ENCODE results near the gene ZNF576.

ZNF576 gene

DNA sequence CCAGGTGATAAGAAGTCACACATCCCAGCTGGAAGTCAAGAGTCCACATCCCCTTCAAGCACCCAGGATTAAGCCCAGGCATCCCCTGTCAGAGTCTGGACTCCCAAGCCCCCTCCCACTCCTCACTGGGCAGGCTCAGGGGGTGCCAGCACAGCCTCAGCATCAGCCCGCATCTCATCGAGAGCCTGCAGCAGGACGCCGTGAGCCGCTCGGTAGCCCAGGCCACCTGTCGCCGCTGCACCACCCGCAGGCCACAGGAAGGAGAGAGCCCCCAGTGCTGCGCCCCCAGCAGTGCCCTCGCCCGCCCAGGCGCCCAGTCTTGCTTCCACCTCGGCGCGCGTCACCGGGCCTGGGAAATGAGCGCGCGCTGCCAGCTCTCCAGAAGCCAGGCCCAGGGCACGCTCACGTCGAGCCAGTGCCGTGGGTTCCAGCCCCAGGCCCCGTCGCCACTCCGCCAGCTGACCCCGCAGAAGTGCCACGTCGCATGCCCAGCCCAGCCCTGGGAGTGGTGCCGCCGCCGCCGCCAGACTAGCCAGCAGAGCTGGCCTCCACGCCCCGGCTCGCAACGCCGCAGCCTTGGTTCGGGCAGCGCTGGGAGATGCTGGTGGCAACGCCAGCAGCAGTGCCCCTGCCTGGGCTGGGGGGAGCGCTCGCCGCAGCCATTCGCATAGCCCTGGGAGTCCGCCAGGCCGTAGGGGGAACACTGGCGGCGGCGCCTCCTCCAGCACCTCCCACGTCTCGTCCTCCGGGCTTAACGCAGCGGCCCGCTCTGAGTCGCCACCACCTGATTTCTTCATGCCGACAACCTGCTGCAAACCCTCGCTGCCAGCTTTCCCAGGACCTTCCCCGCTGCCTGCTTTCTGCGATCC lies 4.3 kb upstream of the ZNF576 start:
- no peaks in the 10 kb centered on the region for H4K20me1 ChIP-seq (ENCODE audit: low read depth, low read length)
- no peaks in the 10 kb centered on the region for H3K36me3 ChIP-seq (ENCODE audit: low read length)
- H3K27ac ChIP-seq (ENCODE audit: low read depth, low read length): no peak overlapping the region
- TF ChIP-seq EZH2phosphoT487 (conservative IDR thresholded peaks at IDR 0.05; ENCODE audit: low read length): no peak
- TF ChIP-seq, protein P1, sequence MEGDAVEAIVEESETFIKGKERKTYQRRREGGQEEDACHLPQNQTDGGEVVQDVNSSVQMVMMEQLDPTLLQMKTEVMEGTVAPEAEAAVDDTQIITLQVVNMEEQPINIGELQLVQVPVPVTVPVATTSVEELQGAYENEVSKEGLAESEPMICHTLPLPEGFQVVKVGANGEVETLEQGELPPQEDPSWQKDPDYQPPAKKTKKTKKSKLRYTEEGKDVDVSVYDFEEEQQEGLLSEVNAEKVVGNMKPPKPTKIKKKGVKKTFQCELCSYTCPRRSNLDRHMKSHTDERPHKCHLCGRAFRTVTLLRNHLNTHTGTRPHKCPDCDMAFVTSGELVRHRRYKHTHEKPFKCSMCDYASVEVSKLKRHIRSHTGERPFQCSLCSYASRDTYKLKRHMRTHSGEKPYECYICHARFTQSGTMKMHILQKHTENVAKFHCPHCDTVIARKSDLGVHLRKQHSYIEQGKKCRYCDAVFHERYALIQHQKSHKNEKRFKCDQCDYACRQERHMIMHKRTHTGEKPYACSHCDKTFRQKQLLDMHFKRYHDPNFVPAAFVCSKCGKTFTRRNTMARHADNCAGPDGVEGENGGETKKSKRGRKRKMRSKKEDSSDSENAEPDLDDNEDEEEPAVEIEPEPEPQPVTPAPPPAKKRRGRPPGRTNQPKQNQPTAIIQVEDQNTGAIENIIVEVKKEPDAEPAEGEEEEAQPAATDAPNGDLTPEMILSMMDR (IDR thresholded peaks at IDR 0.05; ENCODE audit: insufficient read depth, low read length, poor library complexity, severe bottlenecking): no peak
- H3K4me2 ChIP-seq (ENCODE audit: low read depth, low read length, poor library complexity, severe bottlenecking): no peak overlapping the region
- H3K79me2 ChIP-seq (ENCODE audit: insufficient read depth, low read length): peaks cover 8% of the 10 kb centered on the region
- no peaks in the 10 kb centered on the region for H3K9me2 ChIP-seq (replicated peaks; ENCODE audit: insufficient read depth, low read length)
- H3K9me3 ChIP-seq (ENCODE audit: insufficient read depth, low read length): no peaks in the 10 kb centered on the region
- no peak overlapping the region for H3K9ac ChIP-seq (ENCODE audit: low read length)
- no peak overlapping the region for H2AFZ ChIP-seq (ENCODE audit: low read depth, low read length, severe bottlenecking)
- H3F3A ChIP-seq (ENCODE audit: insufficient read depth): no peaks in the 10 kb centered on the region
- H3K27me3 ChIP-seq (ENCODE audit: low read length): no peaks in the 10 kb centered on the region
- no peak overlapping the region for H3K4me3 ChIP-seq (ENCODE audit: insufficient read depth, low read length, poor library complexity, severe bottlenecking)

DNA sequence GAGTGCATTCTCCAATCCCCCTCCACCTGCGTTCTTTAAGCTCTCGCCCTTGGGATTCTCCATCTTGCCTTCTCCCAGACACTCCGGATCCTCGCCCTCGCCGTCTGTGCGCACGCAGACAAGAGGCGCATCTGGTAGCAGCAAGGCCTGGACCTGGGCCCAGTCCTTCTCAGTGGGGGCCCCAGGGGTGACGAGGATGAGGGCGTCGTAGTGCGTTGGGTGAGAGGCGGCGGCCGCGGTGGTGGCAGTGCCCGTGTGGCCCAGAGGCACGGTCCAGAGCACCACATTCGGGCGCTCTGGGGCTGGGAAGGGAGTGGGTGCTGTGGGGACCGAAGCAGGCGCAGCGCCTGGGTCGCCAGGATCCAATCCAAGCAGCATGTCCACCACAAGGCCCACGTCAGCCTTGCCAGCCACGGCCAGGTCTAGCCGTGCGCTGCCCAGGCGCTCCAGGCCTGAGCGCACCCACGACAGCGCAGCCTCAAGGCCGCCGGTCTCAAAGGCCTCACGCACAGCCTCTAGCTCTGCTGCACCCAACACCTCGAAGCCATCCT lies 3.5 kb upstream of the ZNF576 start:
- Histone ChIP-seq H3F3A (ENCODE audit: insufficient read depth) (no peaks in the 10 kb centered on the region), H3K9me3 (ENCODE audit: insufficient read depth, low read length) (no peaks in the 10 kb centered on the region), H3K9me2 (replicated peaks; ENCODE audit: insufficient read depth, low read length) (no peaks in the 10 kb centered on the region), H3K27me3 (ENCODE audit: low read length) (no peaks in the 10 kb centered on the region), H2AFZ (ENCODE audit: low read depth, low read length, severe bottlenecking) (no peak overlapping the region), H3K27ac (ENCODE audit: low read depth, low read length) (no peak overlapping the region), H3K79me2 (ENCODE audit: insufficient read depth, low read length) (peaks cover 15% of the 10 kb centered on the region), H4K20me1 (ENCODE audit: low read depth, low read length) (no peaks in the 10 kb centered on the region), H3K9ac (ENCODE audit: low read length) (no peak overlapping the region), H3K4me3 (ENCODE audit: insufficient read depth, low read length, poor library complexity, severe bottlenecking) (no peak overlapping the region), H3K36me3 (ENCODE audit: low read length) (no peaks in the 10 kb centered on the region), H3K4me2 (ENCODE audit: low read depth, low read length, poor library complexity, severe bottlenecking) (no peak overlapping the region)
- TF ChIP-seq, protein P1 (IDR thresholded peaks at IDR 0.05; ENCODE audit: insufficient read depth, low read length, poor library complexity, severe bottlenecking): no peak
- no peak for TF ChIP-seq EZH2phosphoT487 (conservative IDR thresholded peaks at IDR 0.05; ENCODE audit: low read length)

DNA sequence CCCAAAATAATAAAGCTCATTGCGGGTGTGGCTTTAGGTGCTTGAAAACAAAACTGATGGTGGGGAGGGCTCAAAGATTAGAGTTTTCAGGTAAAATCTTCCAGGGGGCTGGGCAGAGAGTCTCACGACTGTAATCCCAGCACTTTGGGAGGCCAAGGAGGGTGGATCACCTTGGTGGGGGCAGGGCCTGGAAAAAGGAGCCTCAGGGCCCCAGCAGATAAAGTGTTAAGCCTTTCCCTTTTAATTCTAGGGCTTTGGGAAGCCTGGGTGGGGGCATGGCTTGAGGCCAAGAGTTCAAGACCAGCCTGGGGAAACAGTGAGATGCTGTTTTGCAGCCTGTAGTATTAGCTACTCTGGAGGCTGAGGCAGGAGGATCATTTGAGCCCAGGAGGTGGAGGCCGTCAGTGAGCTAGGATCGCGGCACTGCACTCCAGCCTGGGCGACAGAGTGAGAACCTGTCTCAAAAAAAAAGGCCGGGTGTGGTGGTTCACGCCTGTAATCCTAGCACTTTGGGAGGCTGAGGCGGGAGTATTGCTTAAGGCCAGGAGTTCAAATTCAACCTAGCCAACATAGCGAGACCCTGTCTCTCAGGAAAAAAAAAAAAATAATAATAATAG lies 2.2 kb upstream of the ZNF576 start:
- H3K79me2 ChIP-seq (ENCODE audit: insufficient read depth, low read length): peaks cover 15% of the 10 kb centered on the region
- H3K9me2 ChIP-seq (replicated peaks; ENCODE audit: insufficient read depth, low read length): no peaks in the 10 kb centered on the region
- H3K9me3 ChIP-seq (ENCODE audit: insufficient read depth, low read length): no peaks in the 10 kb centered on the region
- no peaks in the 10 kb centered on the region for H3F3A ChIP-seq (ENCODE audit: insufficient read depth)
- H3K9ac ChIP-seq (ENCODE audit: low read length): no peak overlapping the region
- no peaks in the 10 kb centered on the region for H3K27me3 ChIP-seq (ENCODE audit: low read length)
- H3K4me2 ChIP-seq (ENCODE audit: low read depth, low read length, poor library complexity, severe bottlenecking): peak overlapping the region; percentile 89
- no peaks in the 10 kb centered on the region for H4K20me1 ChIP-seq (ENCODE audit: low read depth, low read length)
- no peak overlapping the region for H3K27ac ChIP-seq (ENCODE audit: low read depth, low read length)
- no peak overlapping the region for H3K4me3 ChIP-seq (ENCODE audit: insufficient read depth, low read length, poor library complexity, severe bottlenecking)
- TF ChIP-seq, protein P1 (IDR thresholded peaks at IDR 0.05; ENCODE audit: insufficient read depth, low read length, poor library complexity, severe bottlenecking): no peak
- H3K36me3 ChIP-seq (ENCODE audit: low read length): no peaks in the 10 kb centered on the region
- H2AFZ ChIP-seq (ENCODE audit: low read depth, low read length, severe bottlenecking): no peak overlapping the region

All from SU-DHL-6 (cell line).